Astrocyte of the spinal cord (primary cell): ENCODE measurements around the gene SIN3A.
"Not testable (repeated sequence)": the region's sequence is repeated elsewhere in the genome, so short reads cannot be mapped to it uniquely, and the experiment has no call there.

Experiments
- DNase-seq: peaks from one replicate; pipeline ENCODE4 v3.0.0; 2011; ENCODE audit warnings: low read depth, low spot score
- H3K4me3 ChIP-seq: 2 replicates; pipeline ENCODE4 v1.5.1; 2011; ENCODE audit warnings: low read depth, mild to moderate bottlenecking, low read length, moderate library complexity
- CTCF ChIP-seq: IDR thresholded peaks from 2 replicates; pipeline ENCODE4 v1.5.1; 2012; ENCODE audit warnings: low read depth, mild to moderate bottlenecking, low read length, inconsistent platforms
- in situ Hi-C: cut with HindIII; loops from 2 replicates; pipeline ENCODE4 v1.10.0; 2017; ENCODE audit warnings: low sequenced_read_pairs

The SIN3A gene

GRCh38 chr15:75450307-75451201 is 936 bp downstream of the SIN3A start:
- in situ Hi-C loops: no loop called here

GRCh38 chr15:75449585-75450306 is 1.7 kb downstream of the SIN3A start:
- no peak for TF ChIP-seq CTCF
- in situ Hi-C loops: no loop called here
- peak overlapping the region; percentile 70 for H3K4me3 ChIP-seq
- no peak for DNase-seq

More at GRCh38 chr15:75450307-75451201, 936 bp downstream of the SIN3A start:
- H3K4me3 ChIP-seq: peak overlapping the region; percentile 87
- no peak for TF ChIP-seq CTCF
- peak; percentile 99 for DNase-seq

DNA sequence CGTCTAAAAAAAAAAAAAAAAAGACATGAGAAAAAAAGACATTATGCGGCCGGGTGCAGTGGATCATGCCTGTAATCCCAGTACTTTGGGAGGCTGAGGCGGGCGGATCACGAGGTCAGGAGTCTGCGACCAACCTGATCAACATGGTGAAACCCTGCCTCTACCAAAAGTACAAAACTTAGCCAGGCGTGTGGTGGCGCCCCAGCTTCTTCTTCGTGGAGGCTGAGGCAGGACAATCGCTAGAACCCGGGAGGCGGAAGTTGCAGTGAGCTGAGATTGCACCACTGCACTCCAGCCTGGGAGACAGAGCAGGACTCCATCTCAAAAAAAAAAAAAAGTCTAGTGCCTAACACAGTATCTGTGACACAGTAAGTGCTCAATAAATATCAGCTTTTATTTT is 3.3 kb downstream of the SIN3A start:
- H3K4me3 ChIP-seq, in situ Hi-C loops, DNase-seq: not testable (repeated sequence)

GRCh38 chr15:75446151-75446550 is 5.3 kb downstream of the SIN3A start:
- no peak for TF ChIP-seq CTCF
- no peak for DNase-seq
- in situ Hi-C loops: no loop called here
- H3K4me3 ChIP-seq: no peak overlapping the region

DNA sequence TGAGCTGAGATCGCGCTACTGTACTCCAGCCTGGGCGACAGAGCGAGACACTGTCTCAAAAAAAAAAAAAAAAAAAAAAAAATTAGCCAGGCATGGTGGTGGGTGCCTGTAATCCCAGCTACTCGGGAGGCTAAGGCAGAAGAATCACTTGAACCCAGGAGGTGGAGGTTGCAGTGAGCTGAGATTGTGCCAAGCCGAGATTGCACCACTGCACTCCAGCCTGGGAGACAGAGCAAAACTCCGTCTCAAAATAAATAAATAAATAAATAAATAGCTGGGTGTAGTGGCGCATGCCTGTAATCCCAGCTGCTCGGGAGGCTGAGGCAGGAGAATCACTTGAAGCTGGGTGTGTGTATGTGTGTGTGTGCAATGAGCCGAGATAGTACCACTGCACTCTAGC is 6.2 kb downstream of the SIN3A start:
- H3K4me3 ChIP-seq, DNase-seq, in situ Hi-C loops: not testable (repeated sequence)

GRCh38 chr15:75443972-75444453 is 7.5 kb downstream of the SIN3A start:
- H3K4me3 ChIP-seq, in situ Hi-C loops: not testable (repeated sequence)
- peak; percentile 41 for DNase-seq

- no peak for TF ChIP-seq CTCF
- no peak overlapping the region for H3K4me3 ChIP-seq
- no peak for DNase-seq
- in situ Hi-C loops: no loop called here
Measured at GRCh38 chr15:75437721-75438120, 13.8 kb downstream of the SIN3A start.

GRCh38 chr15:75436881-75437280 is 14.6 kb downstream of the SIN3A start:
- DNase-seq: no peak
- TF ChIP-seq CTCF: no peak
- in situ Hi-C loops: no loop called here
- no peak overlapping the region for H3K4me3 ChIP-seq
